ENCODE results near the gene MOCS3.
A peak's percentile ranks its signal among the peaks of the same experiment; 100 is the strongest.

The MOCS3 gene, protein sequence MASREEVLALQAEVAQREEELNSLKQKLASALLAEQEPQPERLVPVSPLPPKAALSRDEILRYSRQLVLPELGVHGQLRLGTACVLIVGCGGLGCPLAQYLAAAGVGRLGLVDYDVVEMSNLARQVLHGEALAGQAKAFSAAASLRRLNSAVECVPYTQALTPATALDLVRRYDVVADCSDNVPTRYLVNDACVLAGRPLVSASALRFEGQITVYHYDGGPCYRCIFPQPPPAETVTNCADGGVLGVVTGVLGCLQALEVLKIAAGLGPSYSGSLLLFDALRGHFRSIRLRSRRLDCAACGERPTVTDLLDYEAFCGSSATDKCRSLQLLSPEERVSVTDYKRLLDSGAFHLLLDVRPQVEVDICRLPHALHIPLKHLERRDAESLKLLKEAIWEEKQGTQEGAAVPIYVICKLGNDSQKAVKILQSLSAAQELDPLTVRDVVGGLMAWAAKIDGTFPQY
- total RNA-seq = 10.3 to 13.9 reads per million in 2 donors

DNA sequence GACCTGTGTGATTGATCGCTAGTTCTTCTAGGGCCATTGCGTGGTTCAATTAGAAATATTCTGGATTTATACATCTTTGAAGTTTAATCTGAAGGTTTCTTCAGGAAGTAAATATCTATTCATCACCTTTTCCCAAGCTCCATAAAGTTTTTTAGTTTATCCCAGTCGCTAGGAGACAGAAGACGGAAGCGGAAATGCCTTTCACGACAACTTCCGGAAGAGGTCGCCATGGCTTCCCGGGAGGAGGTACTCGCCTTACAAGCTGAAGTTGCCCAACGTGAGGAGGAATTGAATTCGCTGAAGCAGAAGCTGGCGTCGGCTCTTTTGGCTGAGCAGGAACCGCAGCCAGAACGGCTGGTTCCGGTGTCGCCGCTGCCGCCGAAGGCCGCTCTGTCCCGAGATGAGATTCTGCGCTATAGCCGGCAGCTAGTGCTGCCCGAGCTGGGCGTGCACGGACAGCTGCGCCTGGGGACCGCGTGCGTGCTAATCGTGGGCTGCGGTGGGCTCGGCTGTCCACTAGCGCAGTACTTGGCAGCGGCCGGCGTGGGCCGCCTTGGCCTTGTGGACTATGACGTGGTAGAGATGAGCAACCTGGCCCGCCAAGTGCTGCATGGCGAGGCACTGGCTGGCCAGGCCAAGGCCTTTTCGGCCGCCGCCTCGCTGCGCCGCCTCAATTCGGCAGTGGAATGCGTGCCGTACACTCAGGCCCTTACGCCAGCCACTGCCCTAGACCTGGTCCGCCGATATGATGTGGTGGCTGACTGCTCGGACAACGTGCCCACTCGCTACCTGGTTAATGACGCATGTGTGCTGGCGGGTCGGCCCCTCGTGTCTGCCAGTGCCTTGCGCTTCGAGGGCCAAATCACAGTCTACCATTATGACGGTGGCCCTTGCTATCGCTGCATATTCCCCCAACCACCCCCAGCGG, at the start of gene MOCS3:
TSS of gene MOCS3 (plus strand) at position 204 of the 928 bp plus-strand sequence. CDS start at position 229, 25 bp downstream.
- peak; percentile 47 to 94 (median 77) for DNase-seq

DNA sequence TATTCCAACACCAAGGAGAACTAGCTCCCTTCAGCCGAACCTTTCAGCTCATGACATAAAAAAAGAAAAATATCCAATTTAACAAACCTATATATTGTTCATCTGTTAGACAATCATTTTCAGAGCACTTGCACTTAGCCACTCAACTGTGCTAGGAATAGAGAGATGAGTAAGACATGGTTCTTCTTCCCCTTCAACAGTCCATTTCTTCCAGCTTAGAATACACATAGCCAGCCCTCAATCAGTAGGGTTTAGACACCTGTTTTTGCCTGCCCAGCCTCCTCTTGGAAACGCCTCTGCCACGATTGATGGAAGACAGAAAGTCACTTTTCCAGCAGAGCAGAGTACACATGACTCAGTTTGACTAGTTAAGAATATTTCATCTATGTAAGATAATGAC, 49.2 kb upstream of the MOCS3 start:
- DNase-seq = no peak

DNA sequence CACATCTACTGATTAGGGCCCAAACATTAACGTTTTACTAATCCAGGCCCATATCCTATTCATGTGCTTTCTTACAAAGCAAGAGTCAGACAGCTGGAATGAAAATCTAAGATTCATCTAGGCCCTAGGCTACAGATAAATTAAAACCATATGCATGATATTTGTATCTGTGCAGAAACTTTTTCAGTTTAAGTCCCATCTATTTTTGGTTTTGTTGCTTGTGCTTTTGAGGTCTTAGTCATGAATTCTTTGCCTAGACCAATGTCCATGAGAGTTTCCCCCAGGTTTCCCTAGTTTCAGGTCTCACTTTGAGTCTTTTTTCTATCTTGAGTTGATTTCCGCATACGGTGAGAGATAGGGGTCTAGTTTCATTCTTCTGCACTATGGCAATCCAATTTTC, 47.6 kb upstream of the MOCS3 start:
- DNase-seq = no peak

DNA sequence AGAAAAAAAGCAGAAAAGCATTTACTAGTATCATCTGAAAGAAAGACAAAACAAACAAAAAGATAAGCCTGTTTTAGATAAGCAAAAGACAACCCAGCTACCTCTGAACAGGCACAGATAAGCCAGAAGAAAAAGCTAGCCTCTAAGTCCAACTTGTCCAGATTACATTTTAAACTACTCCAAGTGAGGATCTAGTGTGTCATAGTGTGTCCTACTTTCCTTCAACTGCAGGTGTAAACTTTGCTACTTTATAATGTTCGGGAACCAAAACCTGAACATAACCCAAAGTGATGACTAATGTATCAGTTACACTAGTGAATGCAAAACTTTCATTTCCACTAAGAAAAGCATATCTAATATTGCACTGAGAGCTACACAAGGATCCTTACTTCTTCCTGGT, 46.9 kb upstream of the MOCS3 start:
- DNase-seq = no peak

DNA sequence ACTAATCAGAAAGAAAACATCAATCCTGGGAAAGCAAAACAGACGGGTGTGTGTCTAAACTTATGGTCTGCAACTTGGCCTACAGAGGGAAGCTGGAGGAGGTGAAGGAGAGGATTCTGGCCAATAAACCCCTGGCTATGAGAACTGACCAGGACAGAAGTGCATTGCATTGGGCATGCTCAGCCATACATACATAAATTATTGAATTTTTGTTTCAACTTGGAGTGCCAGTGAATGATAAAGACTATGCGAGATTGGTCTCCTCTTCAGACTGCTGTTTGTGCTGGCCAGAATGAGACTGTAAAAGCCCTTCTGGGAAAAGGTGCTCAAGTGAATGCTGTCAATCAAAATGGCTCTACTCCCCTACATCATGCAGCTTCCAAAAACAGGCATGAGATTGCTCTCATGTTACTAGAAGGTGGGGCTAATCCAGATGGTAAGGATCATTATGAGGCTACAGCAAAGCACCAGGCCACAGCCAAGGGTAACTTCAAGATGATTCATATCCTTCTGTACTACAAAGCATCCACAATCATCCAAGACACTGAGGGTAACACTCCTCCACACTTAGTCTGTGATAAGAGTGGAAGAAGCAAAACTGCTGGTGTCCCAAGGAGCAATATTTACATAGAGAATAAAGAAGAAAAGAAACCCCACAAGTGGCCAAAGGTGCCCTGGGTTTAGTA, 44.8 kb upstream of the MOCS3 start:
- peak in 1 of 5 experiments; percentile 51 for DNase-seq

DNA sequence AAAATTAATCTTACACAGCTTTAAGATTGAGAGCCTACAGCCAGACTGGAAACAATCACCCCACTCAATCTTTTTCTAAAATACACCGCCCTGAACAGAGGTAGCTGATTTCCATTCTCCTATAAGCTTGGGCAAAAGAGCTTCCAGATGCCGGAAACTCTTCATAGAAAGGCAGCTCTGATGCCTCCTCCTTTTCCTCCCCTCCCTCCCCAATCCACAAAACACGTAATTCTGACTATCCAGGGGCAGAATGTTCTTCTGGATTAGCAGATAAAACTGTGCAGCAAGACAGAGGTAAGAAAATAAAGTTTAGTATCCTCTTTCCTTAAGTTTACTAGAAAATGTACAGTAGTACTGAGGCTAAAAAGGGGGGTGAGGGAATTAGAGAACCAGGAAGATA, 43.2 kb upstream of the MOCS3 start:
- no peak for DNase-seq

DNA sequence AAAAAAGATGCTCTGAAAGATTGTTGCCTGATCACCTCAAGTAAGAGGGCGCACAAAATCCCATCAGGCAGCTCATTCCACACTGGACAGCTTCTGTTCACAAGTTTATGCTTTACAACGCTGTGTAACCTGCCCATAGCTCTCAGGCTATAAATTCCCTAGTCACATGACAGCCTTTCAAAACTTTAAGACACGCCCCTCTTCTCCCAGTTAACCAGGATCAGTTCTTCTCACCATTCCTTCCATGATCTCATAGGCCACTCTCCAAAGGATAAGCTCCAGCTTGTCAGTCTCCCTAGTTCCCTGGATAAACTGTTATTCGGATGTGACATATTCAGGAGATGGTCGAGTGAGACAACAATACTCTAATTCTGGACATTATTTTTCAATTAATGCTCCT, 42.4 kb upstream of the MOCS3 start:
- no peak for DNase-seq

DNA sequence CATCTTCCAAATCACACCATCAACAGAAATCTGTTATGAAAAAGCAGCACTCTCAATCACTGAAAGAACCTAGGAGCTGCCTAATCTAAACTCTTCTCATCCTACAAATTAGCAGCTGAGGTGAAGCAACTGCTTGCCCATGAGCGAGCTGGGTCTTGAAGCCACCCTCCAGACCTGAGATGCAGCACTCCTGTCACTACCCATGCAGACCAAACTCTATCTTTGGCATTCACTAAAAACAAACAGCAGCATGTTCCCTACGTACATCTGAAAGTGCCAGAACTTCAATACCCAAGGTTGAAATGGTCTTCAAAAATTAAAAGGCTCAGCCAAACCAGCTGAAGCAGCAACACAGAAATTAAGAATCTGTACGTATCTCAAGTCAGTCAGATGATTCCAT, 41.7 kb upstream of the MOCS3 start:
- no peak for DNase-seq

DNA sequence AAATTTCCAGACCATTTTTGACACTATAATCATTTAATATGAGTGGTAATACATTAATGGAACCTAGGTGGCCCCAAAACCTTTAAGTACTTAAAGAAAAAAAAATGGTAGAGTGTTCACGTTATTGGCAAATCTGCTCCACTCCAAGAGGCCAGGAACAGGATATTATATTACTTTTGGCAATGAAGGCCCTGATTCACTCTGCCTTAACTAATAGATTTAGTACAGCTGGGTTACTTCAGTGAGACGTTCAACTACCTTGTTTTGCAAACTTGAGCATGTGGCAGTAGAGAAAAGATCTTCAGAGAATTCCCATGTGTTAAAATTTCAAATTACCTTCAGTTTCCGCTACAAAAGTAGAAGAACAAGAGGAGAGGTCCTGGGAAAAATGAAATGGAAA, 40.2 kb upstream of the MOCS3 start:
- no peak for DNase-seq

DNA sequence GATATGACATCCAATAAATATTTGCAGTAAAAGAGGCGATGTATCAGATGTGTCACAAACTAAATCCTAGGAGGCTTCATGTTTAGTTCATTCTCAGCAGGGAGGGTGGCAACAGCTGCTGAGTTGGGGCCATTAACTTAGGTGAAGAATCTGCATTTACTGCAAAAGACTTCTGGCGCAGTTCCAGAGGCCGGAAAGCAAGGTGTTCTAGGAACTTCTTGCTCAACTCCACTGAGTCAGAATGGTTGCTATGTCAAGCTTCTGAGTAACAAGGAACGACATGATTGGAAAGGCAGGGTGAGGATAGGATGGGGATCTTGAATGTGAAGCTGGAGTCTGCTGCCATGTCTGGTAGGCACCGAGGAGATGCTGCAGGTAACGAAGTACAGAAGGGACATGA, 39.1 kb upstream of the MOCS3 start:
- DNase-seq = no peak

DNA sequence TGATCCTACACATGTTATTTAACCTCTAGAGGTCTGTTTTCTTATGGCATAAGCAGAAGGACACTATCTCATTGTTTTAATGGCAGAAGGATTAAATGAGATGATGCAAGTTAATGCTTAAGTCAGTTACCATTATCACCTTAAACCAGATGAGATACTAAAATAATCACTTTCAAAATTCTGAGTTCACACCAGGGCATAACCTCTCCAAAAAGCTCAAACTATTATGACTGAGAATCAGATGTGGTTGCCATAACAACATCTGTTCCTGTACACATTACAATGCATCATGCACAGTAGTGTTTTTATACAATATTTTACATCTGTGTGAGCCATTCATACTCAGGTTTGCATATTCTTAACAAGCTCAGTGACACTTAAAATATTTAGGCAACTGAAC, 37.6 kb upstream of the MOCS3 start:
- peak in 1 of 5 experiments; percentile 45 for DNase-seq

DNA sequence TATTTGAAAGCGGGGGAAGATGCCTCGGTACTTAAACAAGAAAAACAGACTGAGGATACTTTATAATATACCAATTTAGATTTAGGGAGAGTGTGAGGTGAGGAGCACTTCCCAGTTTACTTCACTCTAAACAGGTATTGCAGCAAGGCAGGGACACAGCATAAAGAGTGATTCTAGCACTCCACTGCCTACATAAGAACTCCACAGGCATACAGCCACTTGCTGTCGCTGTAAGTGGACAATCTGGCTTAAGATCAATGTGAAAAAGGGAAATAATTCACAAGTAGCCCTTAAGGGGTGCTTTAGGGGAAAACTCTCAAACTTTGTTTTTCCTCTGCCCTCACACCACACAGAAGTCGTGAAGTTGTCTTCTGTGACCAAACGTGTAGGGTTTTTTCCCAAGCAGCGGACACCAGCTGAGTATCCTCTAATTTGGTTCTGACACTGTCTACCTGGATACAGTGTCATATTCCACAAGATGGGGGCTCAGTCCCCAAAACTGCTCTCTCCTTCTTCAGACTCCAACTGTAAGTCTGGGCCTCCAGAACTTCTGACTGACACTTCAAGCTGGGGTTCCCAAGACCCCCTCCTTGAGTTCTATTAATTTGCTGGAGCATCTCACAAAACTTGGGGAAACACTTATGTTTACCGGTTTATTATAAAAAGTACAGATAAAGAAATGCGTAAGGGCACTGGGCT, 36.7 kb upstream of the MOCS3 start:
- DNase-seq = no peak

DNA sequence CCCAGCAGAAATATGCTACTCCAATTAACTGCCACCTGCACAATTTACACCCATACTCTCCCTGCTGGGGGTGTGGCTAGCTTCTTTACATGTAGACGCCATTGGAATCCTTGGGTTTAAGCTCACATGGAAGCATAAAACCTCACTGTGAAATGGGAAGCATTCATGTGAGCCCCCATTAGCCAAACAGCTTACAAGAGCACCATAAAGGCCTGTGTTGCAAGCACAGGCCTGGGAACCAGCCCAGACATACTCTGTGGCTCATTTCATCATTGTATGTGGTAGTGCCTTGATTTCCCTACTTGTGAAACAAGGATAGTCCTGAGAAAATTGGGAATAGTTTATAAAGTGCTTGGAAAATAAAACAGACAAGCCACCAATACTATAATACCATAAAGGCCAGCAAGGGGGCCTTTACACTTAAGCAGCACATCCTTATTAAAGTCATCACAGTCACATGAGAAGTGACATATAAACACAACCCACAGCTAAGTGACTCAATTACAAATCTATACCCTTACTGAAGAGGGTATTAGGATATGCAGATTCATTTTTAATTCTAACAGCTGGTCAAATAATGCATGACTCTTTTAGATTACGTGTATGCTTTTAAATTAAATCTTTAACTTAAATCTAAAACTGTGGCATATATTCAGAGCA, 34.2 kb upstream of the MOCS3 start:
- DNase-seq = no peak

DNA sequence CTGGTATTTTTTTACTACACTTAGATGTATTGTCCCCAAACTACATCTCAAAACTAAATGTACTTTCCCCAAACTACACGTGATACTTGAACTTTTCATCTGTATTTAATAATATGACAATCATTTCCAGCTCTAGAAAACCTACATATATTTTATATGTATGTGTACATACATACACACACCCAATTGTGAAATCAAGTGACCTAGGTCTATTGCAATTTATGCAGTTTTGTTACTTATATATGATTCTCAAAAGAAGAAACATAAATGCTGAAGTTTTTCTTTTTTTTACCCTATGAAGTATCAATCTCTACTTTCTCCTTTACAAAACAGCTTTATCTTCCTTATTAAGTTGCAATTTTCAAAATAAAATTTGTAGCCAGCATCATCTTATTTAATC, 32.1 kb upstream of the MOCS3 start:
- no peak for DNase-seq

DNA sequence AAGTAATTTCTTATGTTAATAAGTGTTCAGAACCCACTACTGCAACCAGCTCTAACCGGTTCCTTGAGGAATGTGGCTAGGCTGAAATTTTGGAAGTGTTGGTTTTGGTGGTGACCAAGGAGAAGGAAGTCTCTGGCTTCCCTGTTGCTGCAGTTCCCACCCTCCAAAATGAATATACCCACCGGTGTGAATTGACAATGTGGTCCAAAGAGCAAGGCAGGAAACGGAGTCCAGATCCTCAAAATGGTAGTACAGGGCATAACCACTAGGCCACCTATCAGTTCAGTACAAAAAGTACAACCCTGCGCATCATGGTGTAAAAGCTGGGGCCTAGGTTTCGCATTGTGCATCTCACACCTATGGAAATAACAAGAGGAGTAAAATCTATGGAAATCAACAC, 30.1 kb upstream of the MOCS3 start:
- DNase-seq = peak in 1 of 5 experiments; percentile 43

DNA sequence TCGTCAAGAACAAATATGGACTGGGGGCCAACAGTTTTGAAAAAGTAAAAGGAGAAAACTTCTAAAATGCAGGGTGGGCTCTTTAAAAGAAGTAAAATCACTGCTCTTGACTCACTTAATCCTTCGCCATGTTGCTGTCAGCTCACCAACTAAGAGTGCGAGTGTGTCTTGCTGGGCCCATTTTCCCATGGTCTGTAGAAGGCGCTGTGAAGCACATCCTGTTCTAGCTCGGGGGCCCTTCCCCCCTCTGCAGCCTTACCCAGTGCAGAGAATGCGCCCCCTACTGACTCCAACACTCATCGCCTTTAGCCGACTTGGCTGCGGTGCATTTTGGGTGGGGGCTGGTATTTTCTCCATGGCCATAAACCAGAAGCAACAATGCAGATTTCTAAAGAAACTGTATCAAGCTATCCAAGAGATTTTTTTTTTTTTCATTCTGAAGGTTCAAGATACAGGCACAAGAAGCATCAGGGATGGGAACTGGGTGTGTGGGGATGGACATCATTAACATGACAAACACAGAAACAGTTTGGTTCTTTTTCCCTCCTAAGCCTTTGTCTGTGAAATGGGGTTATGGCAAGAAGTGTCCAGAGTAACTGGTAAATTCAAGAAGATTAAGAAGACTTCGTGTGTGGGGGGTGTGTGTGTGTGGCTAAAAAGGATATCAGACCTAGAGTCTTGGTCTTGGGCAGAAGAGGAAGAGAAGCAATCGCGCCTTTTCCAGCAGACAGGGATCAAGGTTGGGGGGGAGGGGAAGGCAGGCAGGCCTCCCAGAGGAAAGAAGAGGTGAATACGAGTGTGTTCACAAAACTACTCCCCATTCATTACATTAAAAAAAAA, 29.1 kb upstream of the MOCS3 start:
- peak; percentile 57 to 98 (median 86) for DNase-seq

DNA sequence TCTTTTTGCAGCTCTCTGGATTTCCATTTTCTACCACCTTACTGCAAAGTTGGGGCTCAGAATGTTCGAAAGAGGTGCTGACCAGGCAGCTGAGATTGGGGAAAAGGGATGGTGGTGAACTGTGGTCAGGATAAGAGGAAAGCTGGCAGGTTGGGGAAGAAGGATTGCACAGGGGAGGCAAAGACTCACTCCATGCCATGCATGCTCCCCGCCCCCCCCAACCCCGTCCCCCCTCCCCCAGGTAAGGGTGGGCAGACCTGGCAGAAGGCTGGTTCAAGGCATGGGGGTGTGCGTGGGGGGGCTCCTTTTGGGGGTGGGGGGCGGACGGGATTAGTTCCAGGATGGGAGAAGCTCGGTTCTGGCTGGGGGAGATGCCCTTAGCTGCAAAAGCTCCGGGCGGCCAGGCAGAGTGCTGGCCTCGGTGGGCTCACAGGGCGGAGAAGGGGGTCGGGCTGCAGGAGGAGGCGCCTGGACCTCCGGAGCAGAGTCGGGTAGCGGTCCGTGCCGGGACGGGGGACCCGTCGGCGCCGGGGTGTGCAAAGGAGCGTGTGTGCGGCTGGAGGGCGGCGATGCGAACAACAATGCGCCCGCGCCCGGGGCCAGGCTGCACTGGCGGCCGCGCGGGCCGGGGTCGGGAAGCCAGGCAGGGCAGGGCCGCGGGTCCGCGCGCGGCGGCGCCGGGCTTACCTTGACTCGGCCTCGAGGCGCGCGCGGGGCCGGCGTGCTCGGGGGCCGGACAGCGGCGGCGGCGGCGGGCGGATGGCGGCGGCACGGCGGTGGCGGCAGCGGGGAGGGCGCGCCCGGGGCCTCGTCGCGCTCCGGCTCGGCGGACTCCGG, 28.3 kb upstream of the MOCS3 start:
- DNase-seq = peak in 1 of 5 experiments; percentile 52

DNA sequence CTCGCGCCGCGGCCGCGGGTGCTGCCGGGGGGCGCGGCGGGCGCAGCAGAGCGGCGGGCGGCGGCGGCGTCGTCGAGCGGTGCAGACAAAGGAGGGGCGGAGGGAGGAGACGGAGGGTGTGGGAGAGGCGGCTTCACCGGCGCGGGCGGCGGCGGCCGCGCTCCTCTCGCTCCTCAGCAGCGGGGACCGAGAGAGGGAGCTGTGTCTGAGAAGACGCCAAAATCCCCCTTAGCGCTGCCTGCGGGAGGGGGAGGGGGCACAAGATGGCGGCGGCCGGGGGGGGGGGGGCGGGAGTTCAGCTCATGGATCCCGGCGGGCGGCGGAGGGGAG, 27.7 kb upstream of the MOCS3 start:
- peak in 1 of 5 experiments; percentile 57 for DNase-seq

DNA sequence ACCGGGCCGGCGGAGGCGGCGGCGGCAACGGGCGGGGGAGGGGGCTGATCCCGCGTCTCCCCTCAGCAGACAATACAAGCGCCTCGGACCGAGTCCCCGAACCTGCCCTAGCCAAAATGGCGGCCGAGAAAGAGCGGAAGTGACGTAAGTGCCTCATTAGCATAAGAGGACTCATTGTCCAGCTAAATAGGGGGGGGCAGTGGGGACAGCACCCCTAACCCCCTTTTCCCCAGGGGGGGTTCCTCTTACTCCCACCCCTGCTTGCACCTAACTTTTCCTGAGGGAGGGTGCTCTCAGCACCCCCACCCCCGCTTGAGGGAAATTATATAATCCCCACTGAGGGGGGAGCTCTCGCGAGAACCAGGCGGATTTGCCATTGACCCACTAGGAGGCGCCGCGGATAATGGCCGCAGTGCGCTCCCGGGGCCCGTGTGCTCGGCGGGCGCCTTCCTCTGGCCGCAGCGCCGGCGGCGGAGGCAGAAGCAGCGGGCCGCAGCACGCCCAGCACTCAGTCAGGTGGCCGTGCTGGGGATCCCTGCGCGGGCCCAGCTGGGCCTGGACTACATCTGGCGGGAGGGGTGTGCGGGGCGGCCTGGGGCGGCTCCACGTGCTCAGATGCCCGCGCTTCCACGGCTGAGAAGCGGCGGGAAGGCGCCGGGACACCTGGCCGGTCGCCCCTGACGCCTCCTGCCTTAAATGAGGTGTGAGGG, 27.2 kb upstream of the MOCS3 start, which contains the start of gene ADNP:
TSS of gene ADNP (minus strand) at position 132 of the 710 bp plus-strand sequence. CDS start 27,441 bp downstream, outside the sequence.
- DNase-seq = peak; percentile 71 to 95 (median 86)
